Mammary epithelial cell (primary cell): ENCODE measurements around the gene SLAMF6.

Experiments used
- EZH2 ChIP-seq: IDR thresholded peaks from 2 replicates; pipeline ENCODE4 v1.6.1; 2012; ENCODE audit warnings: low read length, inconsistent platforms, borderline replicate concordance
- TF ChIP-seq, protein P1 (sequence below), 2 donors: IDR thresholded peaks in 1 of 2; conservative IDR thresholded peaks in 1 of 2; 2 replicates each; pipeline ENCODE4 v1.5.1; 2011 to 2012; ENCODE audit warnings: inconsistent platforms in 2 of 2, low read length in 2 of 2, mild to moderate bottlenecking in 2 of 2, control low read depth in 1 of 2, low read depth in 1 of 2; ENCODE audit not compliant: insufficient read depth in 1 of 2; ENCODE audit errors: extremely low read depth in 1 of 2

DNA sequence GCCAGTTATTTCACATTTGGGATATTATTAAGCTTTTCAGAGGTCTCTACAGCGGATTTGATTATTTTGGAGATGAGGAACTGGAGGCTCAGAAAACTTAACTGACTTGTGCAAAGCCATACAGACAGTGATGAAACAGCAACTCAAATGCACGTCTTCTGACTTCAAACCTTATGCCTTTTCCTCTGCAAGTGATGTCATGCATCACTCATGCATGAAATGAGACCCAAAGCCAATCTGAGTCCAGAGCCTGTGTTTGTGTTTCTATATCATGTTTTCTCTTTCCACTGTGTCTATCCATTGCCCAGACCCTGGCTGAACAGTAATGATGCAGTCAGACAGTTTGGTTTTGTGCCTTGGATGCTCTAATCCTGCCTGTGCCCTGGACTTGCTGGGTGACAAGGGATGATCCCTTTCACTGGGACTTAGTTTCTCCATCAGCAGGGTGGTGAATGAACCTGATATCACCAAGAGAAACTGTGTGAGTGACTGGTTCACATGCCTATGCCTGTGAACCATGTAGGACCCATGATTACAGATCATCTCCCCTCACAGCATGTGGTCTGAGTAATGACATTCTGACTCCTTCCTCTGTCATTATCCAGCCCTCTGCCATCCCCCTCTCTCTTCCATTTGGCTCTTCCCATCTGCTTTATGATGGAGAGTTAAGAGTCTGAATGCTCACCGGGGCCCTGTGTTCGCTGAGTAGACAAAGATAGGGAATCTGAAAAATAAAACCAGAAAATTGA, 33.4 kb downstream of the SLAMF6 start:
- TF ChIP-seq EZH2, result no peak
- TF ChIP-seq, protein P1, sequence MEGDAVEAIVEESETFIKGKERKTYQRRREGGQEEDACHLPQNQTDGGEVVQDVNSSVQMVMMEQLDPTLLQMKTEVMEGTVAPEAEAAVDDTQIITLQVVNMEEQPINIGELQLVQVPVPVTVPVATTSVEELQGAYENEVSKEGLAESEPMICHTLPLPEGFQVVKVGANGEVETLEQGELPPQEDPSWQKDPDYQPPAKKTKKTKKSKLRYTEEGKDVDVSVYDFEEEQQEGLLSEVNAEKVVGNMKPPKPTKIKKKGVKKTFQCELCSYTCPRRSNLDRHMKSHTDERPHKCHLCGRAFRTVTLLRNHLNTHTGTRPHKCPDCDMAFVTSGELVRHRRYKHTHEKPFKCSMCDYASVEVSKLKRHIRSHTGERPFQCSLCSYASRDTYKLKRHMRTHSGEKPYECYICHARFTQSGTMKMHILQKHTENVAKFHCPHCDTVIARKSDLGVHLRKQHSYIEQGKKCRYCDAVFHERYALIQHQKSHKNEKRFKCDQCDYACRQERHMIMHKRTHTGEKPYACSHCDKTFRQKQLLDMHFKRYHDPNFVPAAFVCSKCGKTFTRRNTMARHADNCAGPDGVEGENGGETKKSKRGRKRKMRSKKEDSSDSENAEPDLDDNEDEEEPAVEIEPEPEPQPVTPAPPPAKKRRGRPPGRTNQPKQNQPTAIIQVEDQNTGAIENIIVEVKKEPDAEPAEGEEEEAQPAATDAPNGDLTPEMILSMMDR (conservative IDR thresholded peaks at IDR 0.05 in 1 of 2, IDR thresholded peaks at IDR 0.05 in 1 of 2; ENCODE audit: extremely low read depth in 1 of 2, insufficient read depth in 1 of 2, low read depth in 1 of 2, low read length in 2 of 2), result no peak
